HG03378 (cell line): ENCODE data around the gene CACNB2.
"Not testable (repeated sequence)": the region's sequence is repeated elsewhere in the genome, so short reads cannot be mapped to it uniquely, and the experiment has no call there.

Experiments
- ATAC-seq: cut with Tn5 transposase; IDR thresholded peaks from one replicate; pipeline ENCODE4 v1.9.1; 2021; ENCODE audit warnings: mild to moderate bottlenecking, moderate library complexity; ENCODE audit not compliant: unreplicated experiment

The CACNB2 gene

DNA sequence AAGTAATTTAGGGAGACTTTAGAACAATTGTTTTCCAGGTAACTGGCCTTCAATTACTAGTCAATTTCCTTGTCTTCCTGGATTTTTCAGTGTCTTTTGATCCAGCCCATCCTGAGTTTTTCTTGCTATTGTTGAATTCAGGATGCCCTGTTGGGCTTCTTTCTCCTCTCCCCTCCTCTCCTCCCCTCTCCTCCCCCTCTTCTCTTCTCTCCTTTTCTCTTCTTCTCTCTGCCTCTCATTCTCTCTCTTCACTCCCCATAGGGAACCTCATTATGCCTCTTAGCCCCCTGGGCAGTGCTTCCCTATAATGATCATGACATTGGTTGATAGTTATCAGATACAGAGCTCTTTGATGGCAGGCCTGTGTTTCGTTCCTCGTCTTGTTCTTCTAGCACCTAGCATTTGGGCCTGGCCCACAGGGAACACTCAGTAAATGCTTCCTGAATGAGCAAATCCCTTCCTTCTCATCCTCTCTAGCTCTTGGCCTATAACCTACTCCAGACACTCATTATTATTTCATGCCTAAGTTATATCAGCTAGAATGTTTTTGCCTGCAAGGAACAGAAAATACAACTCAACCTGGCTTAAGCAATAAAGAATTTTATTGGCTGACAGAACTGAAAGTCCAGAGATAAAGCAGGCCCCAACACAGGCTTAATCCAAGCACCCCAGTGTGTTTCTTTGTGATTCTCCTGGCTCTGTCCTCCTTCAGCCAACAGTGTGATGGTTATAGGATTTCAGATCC, 56.8 kb downstream of the CACNB2 start:
- ATAC-seq, result no peak

DNA sequence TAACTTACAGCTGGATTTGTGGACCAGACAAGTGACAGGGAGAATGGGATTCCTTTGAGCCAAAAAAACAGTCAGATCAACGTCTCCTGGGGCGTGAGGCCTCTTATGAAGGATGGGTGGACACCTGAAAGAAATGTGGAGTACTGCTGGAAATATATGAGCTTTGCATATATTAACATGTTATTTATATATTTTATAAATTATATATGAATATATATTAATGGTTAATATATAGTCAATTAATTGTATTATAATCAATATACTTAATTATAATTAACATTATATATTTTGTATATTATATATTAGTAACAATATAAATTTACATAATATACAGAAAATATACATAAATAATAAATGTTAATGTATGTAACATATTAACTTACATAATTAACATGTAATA, 57.5 kb downstream of the CACNB2 start:
- ATAC-seq, result no peak

DNA sequence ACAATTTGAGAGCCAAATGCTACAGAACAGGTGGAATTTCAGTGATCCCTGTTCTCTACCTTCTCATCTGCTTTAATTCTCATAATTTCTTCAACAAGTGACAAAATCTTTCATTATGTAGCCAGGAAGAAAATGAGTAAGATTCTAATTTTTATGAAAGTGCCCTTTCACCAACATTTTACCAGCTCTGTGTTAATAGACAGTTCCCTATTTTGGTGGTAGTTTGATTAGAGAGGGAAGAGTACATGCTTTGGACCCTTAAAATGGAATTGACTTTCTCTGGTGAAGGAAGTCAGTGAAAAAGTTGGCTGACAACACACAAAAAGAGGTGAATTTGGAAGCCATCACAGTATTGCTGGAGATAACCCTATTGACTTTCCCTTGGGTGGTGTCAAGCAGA, 61.7 kb downstream of the CACNB2 start:
- no peak for ATAC-seq

DNA sequence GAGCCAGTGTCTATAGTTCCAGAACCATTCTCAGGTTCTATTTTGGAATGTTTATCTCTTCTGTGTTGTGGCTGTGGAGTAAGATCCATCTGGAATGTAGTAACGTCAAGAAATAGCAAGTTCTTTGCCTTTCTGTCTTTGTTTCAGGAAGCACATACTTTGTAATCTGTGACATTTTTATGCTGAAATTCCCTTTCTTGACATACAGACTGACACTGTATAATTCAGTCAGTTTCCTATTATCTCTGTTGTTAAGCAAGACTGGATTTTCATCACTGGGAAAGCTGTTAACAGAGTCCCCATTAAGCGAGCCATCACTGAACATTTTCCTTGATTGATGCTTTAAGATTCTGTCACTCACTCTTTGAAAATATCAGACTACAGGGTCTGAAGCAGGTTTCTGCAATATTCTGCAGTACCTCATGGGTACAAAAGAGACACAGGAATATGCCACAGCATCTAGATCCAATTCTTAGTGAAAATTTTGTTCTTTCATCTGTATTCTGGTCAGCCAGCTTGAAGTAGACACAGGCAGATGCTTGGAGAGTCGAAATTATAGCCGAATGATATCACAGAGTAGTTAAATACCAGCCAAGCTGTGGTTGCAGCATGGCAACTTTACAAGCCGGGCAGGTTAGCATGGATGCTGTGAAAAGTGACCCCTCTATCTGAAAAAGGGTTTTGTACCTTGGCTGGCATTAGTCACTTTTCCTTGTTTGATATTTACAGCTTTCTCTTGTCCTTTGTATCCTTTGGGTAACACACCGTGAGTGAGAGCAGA, 62.6 kb downstream of the CACNB2 start:
- no peak for ATAC-seq

GRCh38 chr10:18203471-18203870, 63.2 kb downstream of the CACNB2 start:
- no peak for ATAC-seq

- ATAC-seq, result no peak
Observed at GRCh38 chr10:18204039-18204835, 64.0 kb downstream of the CACNB2 start.

GRCh38 chr10:18205098-18205834, 65.0 kb downstream of the CACNB2 start:
- no peak for ATAC-seq

GRCh38 chr10:18208186-18208585, 68.0 kb downstream of the CACNB2 start:
- not testable (repeated sequence) for ATAC-seq

- ATAC-seq, result no peak
Observed at GRCh38 chr10:18209241-18209640, 69.0 kb downstream of the CACNB2 start.

GRCh38 chr10:18210711-18211110, 70.5 kb downstream of the CACNB2 start:
- no peak for ATAC-seq

GRCh38 chr10:18211862-18212261, 71.6 kb downstream of the CACNB2 start:
- no peak for ATAC-seq

- ATAC-seq, result no peak
Observed at GRCh38 chr10:18213271-18213670, 73.0 kb downstream of the CACNB2 start.

DNA sequence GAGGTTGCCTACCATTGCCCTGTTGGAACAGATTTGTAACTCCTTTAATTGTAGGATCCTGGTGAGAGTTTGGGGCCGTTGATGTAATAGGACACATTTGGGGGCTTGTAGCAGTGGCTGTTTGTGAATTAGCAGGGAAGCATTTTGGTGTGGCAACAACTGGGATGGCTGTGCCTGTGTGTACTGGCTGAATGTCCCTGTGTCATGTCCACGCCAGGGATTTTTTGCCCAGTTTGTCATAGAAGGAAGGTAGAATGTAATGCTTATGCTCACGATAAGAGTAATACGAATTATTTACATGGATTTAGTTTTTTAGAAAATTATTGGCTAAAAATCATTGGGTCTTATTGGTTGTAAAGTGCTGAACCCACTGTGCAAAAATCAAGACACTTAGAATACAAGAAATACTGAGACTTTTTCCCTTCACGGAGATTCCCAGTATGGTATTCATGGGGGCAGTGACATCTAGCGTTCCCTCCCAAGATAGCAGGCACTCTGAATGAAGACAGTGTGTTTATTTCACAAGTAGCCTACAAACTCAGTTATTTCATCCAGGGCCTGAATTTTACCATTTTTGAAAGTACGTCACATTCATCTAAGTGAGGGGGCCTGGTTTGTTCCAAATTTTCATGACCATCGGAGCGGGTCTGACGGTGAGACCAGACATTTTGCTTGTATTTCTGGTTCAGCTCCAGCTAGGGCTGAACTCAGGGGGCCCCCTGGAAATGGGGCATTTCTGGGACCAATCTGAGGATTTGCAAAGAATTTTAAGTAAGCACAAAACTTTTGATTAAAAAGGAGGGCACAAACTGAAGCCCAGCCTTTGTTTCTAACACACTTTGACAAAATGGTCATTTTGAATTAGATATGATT, 74.7 kb downstream of the CACNB2 start:
- peak; percentile 64 for ATAC-seq

GRCh38 chr10:18216482-18216881, 76.3 kb downstream of the CACNB2 start:
- no peak for ATAC-seq

- ATAC-seq, result no peak
Observed at GRCh38 chr10:18217577-18217976, 77.4 kb downstream of the CACNB2 start.

DNA sequence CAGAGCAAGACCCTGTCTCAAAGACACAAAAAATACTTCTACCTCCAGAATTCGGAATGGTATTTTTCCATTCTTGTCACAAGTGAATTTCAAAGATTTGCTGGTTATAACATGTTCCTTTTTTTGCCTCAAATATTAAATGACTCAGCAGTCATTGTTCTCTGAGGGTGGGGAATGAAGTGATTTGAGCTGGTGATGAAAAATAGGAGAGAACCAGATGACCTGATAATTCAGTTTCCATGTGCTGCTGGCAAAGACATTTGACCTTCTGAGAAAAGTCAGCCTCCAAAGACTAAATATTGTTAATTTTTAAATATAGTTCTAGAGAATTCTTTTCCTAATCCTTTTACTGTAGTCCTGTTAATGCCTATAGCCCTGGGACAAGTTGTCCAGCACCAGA, 78.9 kb downstream of the CACNB2 start:
- no peak for ATAC-seq

DNA sequence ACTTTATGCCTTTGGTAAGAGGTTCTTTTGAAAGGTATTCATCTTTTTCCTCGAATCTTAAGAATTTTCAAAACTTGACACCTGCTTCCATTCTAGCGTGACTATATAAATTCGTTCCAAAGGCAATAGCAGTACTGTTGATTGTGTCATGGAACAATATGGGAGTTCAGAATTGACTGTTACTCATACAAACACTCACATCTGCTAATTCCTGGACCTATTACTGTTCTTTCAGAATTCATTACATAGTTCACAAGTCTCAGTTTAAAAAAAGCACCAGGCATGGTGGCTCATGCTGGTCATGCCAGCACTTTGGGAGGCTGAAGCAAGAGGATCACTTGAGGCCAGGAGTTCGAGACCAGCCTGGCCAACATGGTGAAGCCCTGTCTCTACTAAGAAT, 80.9 kb downstream of the CACNB2 start:
- no peak for ATAC-seq

DNA sequence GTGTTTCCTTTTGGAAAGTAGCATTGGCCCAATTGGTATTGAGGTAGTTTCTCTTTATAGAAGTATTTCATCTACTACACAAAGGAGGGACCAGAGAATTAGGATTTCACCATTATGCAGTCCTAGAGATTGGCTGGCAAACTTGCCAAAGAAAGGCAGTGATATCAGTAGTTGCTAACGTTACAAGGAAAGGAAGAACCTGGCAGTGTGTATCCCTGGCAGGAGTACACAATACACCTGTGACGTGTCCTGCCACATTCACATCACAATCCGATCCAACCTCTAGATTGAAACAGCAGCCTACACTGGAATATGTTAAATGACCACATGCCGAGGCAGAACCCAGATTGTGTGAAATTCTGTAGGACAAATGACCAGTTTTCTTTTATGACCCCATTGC, 81.7 kb downstream of the CACNB2 start:
- ATAC-seq, result no peak

DNA sequence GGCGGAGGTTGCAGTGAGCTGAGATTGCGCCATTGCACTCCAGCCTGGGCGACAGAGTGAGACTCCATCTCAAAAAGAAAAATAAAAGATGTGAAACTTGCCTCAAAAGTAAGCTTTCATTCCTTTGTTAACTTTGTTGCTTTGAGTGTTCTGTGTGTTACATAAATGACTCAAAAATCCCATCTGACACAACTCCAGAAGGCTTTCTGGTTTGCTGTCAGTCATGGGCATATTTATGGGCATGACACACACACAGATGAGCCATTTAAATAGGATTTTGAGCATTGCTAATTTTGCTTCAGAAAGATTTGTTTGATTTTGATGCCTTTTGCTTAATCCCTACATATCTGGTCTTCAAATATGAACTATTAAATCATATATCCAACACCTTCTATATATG, 82.6 kb downstream of the CACNB2 start:
- ATAC-seq, result no peak

- ATAC-seq, result no peak
Observed at GRCh38 chr10:18223898-18224297, 83.7 kb downstream of the CACNB2 start.
